Fibroblast of skin of abdomen (primary cell): ENCODE results near the gene SERPINH1.
A peak's percentile ranks its signal among the peaks of the same experiment; 100 is the strongest.

ENCODE experiments used
- DNase-seq: peaks from one replicate; pipeline ENCODE4 v3.0.0-alpha.2; 2013

The SERPINH1 gene

DNA sequence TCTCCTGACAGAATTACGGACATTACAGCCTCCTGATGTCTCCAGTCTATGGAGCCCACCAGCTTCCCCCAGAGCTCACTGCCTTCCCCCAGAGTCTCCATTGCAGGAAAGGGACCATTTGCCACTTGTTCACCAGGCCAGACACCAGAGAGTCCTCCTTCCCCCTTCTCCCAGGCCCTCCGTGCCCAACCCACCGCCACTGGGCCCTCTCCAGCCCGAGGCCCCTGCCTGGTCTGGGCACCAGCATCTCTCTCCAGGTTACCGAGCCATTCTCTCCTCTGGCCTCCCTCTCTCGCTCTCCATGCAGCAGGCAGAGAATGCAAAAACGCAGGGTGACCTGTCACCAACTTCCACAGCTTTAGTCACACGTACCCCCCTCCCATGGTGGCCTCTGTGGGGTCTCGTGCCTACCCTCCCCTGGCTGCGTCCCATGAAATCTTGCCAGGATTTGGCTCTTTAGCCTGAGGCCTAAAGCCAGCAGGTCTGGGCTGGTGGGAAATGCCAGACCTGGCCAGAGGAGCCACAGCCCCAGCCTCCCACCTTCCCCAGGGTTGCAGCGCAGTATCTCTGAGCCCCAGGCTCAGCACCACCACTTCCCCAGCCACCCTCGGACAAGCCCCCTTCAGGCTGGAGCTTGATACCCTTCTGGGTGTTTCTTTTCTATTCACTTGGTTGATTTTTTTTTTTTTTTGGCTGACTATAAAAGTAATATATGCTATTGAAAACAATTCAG is 6.8 kb upstream of the SERPINH1 start:
- DNase-seq = no peak

DNA sequence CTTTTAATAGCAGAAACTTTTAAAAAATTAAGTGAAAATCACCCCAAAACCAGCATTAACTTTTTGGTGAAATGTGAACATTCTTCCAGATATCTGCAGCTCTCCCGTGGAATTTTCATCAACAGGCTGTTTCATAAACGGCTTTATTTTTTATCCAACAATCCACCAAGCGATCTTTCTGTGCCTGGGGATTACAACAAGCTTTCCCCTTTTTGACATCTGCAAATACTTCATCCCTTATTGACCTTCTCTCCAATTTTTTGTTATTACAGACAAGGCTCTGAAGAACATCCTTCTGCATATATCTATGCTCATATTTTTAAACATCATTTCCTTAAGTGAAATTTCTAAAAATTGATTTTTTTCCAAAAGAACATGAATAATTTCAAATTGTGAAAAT is 5.8 kb upstream of the SERPINH1 start:
- no peak for DNase-seq

DNA sequence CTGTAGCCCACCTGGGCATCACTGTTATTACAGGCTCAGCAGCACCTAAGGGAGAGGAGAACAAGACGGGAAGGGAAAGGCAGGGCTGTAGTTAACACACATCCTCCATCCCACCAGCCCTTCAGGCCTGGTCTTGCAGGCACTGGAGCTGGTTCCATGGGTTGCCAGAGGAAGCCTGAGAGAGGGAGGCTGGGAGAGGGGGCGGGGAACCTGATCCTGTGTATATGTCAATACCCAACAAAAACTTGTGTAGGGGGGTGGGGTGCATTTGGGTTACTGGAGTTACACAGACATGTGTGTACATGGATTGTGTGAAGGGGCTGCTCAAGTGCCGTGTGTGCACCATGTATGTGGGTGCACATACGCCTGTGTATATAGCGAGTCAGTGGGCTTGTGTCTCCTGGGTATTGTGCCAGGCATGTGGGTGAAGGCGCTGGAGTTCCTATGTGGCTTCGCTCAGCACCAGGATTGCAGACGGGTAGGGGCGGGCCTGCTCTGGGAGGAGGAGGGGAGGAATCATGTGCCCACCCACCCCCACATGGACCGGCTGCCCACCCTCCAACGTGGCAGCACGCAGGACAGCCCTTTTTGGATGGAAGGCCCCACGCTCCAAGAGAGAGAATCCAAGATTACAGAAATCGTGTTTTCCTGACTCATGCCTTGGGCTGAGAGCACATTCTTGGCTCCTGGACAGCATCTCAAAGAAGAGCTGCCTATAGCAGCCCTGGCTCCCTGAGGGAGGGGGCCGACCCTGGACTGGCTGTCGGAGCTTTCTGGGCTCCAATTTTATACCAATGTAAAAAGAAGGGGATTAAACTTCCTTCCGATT is 4.2 kb upstream of the SERPINH1 start:
- DNase-seq = peak; percentile 98

DNA sequence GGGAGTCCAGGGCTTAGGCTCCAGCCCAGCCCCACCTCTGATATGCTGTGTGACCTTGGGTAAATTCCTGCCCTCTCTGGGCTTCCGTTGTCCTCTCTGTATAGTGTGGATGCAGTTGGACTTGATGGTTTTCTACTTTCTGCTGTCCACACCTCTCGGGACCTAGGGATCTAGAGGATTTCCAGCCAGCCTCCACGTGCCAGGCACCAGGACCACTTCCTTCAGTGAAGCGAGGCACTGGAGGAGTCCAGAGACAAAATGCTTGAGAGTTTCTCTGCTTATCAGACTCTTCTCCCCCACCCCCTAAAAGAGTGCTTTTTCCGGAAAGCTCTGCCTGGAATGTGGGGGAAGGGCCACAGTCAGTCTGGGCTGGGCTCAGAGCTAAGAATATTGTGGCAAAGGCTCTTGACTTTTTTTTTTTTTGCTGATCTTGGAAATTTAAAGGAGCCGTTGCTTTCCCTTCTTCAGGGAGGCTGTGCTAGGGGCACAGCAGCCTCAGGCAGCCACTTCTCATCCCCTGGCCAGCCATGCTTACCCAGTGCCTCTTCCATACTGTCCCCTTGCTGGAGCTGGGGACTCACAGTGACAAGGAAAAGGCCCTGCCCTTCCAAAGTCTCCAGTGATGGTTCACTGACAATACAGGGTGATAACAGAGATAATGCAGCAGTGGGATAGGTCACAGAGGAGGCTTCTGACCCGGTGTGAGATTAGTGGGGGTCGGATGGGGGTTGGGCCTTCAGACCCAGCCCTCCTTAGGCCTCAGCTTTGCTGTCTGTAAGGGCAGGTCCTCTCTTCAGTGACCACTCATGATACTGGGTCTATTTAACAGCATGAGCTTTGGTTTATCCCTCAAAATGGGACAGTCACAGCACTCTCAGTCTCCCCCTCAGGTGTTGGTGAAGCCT is 2.9 kb upstream of the SERPINH1 start:
- DNase-seq = peak; percentile 95

DNA sequence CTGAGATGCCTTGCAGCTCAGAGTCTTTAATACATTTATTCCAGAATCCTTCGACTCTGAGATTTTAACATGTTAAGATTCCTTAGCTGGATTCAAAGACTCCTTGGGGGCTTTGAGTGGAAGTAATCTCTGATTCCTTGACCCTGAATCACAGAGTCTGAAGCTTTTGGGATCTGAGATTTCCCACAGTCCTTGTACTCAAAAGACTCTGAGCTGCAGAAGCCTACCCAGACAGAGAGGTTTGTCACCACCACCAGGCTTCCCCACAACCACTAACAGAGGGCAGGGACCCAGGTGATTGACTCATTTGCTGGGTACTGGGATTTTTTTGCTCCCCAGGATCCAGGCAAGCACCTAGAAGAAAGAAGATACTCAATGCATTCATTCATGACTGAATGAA is 1.4 kb upstream of the SERPINH1 start:
- peak; percentile 64 for DNase-seq

DNA sequence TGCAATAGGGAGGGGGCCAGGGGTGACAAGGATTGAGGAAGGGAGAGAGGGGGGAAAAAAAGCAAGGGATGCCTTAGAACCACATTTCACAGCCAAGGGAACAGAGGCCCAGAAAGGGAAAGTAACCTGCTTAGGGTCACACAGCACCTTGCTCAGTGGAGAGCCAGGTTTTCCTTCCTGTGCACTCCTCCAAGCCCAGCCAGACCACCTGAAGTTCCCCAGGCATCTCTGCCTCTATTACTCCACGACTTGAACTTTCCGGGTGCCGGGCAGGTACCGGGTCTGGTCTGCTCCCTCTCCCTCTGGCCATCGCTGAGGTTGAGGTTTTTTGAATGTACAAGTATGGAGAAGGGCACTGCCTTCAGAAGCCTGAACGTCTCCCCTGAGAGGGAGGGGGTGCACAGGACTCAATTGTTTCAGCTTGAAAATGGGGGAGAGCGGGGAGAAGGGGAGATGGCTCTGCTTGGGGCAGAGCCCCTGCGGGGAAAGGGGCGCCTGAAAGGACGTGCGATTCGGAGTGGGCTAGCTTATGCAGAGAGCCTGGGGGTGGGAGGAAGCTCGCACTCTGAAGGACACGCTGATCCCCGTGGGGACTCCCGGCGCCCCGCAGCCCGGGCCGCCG is 516 bp upstream of the SERPINH1 start:
- no peak for DNase-seq

DNA sequence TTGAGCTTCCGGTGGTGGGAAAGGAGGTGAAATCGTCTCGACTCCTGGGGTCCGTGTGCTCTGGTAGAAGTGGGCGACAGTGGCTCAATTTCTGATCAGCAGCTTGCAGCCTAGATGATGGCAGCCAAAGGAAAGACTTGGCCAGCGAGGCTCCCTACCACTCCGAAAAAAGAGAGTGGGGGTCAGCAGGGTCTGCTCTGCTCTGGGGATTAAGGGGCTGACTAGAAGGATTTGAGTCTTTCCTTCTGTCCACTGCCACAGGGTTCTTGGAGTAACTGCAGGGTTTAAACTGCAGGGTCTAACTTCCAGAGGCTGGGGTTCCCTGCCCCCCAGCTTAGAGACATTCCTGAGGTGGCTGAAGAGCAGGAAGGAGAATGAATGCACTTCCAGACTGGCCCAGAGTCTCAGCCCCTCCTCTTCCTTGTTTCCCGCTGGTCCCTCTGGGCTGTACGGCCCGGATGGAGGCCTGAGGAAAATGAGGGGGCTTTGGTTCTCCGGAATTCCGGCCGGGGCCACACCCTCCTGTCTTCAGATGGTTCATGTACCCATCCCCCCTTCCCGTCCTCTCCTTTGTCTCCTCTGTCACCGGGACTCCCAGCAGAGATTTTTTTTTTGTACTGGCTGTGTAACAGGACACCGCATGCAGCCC is 907 bp downstream of the SERPINH1 start:
- DNase-seq = peak; percentile 82

DNA sequence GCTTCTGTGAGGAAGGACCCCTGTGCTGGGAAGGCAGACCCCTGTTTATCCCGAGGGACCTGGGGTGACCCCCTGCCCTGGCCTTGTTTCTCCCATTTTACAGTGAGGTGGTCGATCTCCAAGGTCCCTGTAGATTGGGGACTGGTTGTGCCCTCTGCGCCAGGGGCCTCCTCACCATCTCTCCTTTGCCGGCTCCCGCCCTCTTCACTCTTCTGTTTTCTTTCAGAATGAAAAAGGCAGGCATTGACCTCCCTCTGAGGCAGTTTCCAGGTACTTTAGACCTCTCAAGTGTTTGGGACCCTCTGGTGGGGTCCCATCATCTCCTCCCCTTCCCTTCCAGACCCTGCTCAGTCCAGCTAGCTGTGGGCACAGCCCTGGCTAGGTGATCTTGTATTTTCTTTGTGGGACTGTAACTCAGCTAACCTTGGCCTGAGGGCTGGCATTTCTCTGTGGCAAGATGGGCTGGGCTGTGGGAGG is 1.5 kb downstream of the SERPINH1 start:
- DNase-seq = no peak

DNA sequence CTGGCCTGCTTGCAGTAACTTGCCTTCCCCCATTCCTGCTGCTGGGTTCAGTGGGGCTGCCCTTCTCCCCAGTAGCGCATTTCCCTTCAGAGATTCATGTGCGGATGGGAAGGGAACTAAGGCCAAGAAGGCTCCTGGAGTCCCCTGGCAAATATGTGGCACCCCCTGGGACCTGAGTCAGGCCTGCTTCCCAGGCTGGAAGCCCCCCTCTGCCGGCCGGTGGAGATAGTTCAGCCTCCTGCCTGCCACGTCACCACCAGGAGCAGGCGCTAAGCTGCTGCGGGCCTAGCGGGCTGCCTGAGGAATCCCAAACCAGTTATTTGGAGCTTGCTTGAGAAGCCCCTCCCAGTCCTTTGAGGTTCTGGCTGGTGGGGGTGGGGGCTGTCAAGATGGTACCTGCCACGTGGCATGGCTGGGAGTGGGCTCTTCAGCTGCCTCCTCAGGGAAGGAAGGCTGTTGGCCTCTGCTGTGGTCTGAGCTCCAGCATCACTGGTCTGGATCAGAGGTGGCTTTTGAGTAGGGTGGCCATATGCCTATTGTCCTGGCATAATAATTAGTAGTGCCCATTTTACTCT is 2.0 kb downstream of the SERPINH1 start:
- peak; percentile 93 for DNase-seq

DNA sequence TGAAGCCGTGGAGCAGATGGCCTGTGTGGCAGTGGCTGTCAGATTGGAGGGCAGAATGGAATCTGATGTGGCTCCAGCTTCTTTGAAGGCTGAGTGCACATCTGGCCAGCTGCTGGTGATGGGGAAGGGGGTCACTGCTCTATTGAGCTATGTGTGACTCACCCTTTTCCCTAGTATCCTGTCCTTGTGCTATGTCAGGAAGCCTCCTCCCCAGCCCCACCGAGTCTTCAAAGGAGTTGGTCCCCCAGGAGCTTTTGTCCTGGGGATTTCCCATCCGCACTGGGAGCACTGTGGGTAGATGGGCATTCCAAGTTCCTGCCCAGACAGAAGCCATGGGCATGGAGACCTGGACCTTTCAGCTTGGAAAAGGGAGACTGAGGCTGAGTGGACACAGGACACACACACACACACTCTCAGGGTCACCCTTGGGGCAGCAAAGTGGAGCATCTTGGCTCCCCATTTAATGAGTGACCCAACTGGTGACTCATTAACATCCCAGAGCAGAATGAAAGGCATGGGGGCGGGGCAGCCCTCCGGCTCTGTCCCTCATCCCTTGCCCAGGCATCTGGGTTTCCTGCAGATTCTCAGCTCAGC is 3.3 kb downstream of the SERPINH1 start:
- DNase-seq = peak; percentile 81

DNA sequence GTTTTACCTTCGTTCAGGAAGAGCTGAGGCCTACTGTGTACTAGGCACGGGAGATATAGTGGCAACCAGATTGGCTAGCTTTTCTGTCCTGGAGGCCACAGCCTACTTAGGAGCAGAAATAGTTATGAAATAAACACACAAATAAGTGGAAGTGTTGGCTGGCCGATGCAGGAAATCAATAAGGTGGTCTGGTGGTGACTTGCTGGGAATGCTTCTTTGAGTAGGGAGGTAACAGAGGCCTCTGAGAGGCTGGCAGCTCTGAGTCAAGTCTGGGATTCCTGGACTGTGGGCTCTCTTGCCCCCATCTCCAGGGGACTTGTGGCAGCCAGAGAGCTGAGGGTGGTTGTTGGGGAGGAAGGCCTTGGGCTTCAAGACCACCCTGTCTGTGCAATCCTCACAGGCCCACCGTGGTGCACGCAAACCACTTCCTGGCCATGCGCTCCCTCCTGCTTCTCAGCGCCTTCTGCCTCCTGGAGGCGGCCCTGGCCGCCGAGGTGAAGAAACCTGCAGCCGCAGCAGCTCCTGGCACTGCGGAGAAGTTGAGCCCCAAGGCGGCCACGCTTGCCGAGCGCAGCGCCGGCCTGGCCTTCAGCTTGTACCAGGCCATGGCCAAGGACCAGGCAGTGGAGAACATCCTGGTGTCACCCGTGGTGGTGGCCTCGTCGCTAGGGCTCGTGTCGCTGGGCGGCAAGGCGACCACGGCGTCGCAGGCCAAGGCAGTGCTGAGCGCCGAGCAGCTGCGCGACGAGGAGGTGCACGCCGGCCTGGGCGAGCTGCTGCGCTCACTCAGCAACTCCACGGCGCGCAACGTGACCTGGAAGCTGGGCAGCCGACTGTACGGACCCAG is 4.1 kb downstream of the SERPINH1 start:
- no peak for DNase-seq

DNA sequence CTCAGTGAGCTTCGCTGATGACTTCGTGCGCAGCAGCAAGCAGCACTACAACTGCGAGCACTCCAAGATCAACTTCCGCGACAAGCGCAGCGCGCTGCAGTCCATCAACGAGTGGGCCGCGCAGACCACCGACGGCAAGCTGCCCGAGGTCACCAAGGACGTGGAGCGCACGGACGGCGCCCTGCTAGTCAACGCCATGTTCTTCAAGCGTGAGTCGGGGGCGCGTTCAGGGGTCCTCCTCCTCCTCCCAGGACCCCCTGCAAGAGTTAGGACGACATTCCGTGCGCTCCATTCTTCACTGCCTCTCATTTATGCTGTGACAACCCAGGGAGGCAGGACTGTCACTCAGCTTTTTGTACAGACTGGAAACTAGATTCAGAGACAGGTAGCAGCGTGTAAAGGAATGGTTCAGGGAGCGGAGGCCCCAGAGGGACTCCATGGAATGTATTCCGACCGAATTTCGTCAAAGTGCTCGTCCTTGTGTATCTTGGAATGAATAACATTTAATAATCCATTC is 4.8 kb downstream of the SERPINH1 start:
- DNase-seq = no peak

DNA sequence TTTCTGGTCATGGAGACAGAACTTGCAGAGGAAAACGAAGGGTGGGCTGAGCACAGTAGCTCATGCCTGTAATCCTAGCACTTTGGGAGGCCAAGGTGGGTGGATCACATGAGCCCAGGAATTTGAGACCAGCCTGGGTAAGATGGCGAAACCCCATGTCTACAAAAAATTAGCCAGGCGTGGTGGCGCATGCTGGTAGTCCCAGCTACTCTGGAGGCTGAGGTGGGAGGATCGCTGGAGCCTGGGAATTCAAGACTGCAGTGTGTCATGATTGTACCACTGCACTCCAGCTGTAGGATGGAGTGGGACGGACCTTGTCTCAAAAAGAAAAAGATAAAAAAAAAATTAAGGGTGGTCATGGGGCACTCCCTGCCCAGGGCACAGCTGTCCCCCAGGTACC is 5.9 kb downstream of the SERPINH1 start:
- no peak for DNase-seq

DNA sequence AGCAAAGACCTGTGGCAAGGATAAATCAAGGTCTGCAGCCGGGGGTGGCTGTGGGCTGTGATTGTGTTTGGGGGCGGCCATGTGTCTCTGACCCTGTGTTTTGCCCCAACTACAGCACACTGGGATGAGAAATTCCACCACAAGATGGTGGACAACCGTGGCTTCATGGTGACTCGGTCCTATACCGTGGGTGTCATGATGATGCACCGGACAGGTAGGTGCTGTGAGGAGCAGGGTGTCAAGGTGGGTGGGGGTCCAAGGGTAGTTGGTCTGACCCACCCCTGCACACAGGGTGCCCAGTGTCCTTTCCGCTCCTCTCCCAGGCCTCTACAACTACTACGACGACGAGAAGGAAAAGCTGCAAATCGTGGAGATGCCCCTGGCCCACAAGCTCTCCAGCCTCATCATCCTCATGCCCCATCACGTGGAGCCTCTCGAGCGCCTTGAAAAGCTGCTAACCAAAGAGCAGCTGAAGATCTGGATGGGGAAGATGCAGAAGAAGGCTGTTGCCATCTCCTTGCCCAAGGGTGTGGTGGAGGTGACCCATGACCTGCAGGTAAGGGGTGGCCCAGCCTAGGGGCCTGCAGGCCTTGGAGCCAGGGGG is 6.7 kb downstream of the SERPINH1 start:
- DNase-seq = no peak

DNA sequence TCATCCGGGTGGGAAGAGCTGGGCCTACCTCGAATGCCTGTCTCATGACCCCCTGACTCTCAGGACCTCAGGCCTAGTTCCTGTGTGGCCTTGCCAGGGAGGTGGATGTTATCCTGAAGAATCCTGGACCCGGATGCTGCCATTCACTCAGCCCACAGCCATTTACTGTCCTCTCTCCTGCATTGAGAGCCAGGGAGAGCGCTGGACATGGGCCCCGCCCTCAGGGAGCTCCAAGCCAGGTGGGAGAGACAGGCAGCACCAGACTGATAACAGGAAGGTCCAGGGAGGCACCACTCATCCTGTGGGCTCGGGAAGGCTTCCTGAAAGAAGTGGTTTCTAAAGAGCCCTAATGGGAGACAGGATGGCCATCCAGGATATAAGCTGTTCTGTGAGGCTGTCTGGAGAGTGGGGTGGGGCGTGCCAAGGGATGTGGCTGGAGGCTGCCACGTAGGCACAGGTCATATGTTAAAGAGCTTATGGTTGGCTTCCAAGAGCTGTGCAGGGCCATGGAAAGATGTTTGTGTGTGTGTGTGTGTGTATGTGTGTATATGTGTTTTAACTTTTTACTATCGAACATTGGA is 8.6 kb downstream of the SERPINH1 start:
- DNase-seq = no peak

DNA sequence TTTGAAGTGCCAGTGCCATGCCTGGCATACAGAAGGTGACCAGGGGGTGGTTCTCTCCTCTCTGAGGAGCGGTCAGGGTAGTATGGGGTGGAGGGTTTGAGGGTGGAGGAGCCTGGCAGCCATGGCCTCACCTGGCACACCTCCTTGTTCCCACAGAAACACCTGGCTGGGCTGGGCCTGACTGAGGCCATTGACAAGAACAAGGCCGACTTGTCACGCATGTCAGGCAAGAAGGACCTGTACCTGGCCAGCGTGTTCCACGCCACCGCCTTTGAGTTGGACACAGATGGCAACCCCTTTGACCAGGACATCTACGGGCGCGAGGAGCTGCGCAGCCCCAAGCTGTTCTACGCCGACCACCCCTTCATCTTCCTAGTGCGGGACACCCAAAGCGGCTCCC is 9.6 kb downstream of the SERPINH1 start:
- no peak for DNase-seq

DNA sequence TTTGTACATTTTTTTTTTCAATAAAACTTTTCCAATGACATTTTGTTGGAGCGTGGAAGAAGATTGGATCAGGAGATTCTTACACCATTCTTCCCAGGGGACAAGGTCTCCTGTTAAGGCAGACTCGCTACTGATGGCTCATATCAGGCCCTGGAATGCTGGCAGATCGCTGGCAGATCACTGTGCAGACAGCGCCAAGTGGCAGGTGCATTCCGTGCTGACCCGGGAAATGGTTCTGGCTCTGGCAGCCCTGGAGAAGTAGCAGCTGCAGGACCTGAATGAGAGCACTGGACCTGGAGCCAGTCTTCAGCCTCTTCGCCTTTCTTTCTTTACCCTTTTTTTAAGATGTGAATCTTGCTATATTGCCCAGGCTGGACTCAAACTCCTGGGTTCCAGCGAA is 10.7 kb downstream of the SERPINH1 start:
- no peak for DNase-seq

DNA sequence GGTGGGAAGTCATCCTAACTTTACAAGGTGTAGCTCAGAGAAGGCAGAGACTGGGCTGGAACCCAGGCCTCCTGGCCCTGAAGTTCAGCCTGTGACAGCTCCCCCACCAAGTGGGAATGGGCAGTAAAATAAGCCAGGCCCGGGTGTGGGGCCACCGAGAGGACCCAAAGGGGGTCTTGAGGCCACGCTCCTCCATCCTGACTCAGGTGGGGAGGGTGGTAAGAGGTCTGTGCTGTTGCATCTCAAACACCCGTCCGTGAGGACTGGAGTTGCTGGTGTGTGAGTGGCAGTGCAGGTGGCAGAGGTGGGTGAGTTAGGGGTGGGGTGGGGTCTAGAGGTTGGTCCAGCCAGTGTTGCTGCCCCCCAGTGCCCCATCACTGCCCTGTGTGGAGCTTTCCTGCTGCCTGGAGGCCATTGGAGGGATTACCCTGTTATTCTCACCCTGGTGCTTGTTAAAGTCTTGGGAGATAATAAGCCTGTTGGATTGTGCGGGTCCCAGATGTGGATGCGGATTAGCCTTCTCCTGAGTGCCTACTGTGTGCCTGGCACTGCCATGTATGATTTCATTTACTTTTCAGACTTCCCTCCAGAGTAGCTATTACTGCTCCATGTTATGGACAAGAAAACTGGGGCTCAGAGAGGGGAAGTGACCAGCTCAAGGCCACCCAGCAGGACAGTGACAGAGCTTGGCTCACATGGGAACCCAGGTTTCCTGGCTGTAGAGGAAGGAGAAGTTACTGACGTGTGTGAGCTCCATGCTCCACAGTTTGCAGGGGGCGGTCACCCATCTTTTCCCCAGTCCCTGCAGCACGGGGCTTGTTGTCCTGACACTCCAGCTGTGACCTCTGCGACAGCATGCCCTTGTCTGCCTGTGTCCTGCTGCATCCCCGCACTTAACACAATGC is 12.9 kb downstream of the SERPINH1 start:
- DNase-seq = no peak
